HepG2 (cell line): ENCODE data around the gene ANKRD13D. TPM values are rescaled to one million over a fixed set of nuclear protein-coding genes. Genes with fewer than 3 reads are reported as not detected.

Experiments used
- ARID2 ChIP-seq: sonication (generic); formaldehyde crosslinking; IDR thresholded peaks from 2 replicates; pipeline ENCODE4 v1.8.1; 2022; ENCODE audit warnings: mild to moderate bottlenecking, missing genetic modification reagents, borderline replicate concordance
- FOXA3 ChIP-seq: IDR thresholded peaks from 2 replicates; pipeline ENCODE4 v1.6.1; 2016; ENCODE audit warnings: missing genetic modification reagents, missing compliant biosample characterization
- KLF12 ChIP-seq: sonication (generic); formaldehyde crosslinking; IDR thresholded peaks from 2 replicates; pipeline ENCODE4 v1.4.0; 2020; ENCODE audit warnings: missing genetic modification reagents, borderline replicate concordance
- MAFG ChIP-seq: sonication (generic); formaldehyde crosslinking; IDR thresholded peaks from 2 replicates; pipeline ENCODE4 v1.5.1; 2020; ENCODE audit warnings: mild to moderate bottlenecking, missing genetic modification reagents
- MAZ ChIP-seq, 2 experiments: sonication (generic) in 1 of 2; formaldehyde crosslinking in 1 of 2; IDR thresholded peaks; 2 replicates each; pipeline versions ENCODE4 v1.5.0 to v1.6.1; 2012 to 2020; ENCODE audit warnings: low read depth in 2 of 2, mild to moderate bottlenecking in 2 of 2, borderline replicate concordance in 1 of 2, improper control_type of control experiment in 1 of 2, low read length in 1 of 2, missing genetic modification reagents in 1 of 2, moderate library complexity in 1 of 2
- MIER3 ChIP-seq: IDR thresholded peaks from 2 replicates; pipeline ENCODE4 v1.6.1; 2016; ENCODE audit warnings: missing compliant biosample characterization, borderline replicate concordance
- MYC ChIP-seq: sonication (generic); formaldehyde crosslinking; IDR thresholded peaks from 2 replicates; pipeline ENCODE4 v1.9.0; 2021; ENCODE audit warnings: missing genetic modification reagents, borderline replicate concordance
- NRL ChIP-seq: sonication (generic); formaldehyde crosslinking; IDR thresholded peaks from 2 replicates; pipeline ENCODE4 v1.5.0; 2020; ENCODE audit warnings: missing genetic modification reagents, mild to moderate bottlenecking, moderate library complexity, borderline replicate concordance
- PHF20 ChIP-seq: sonication (generic); formaldehyde crosslinking; IDR thresholded peaks from 2 replicates; pipeline ENCODE4 v1.5.0; 2020; ENCODE audit warnings: mild to moderate bottlenecking, missing genetic modification reagents
- RFXAP ChIP-seq: sonication (generic); formaldehyde crosslinking; IDR thresholded peaks from 2 replicates; pipeline ENCODE4 v1.4.0; 2020; ENCODE audit warnings: missing genetic modification reagents, borderline replicate concordance
- SMYD3 ChIP-seq: sonication (generic); formaldehyde crosslinking; IDR thresholded peaks from 2 replicates; pipeline ENCODE4 v1.8.1; 2023; ENCODE audit warnings: mild to moderate bottlenecking, missing genetic modification reagents
- SOX6 ChIP-seq, 2 experiments: fragments of 450-650 bp in 1 of 2; sonication (generic) in 1 of 2; formaldehyde crosslinking in 1 of 2; IDR thresholded peaks; 2 replicates each; pipeline versions ENCODE4 v1.4.0 to v1.6.1; 2017 to 2020; ENCODE audit warnings: antibody characterized with exemption in 1 of 2, mild to moderate bottlenecking in 1 of 2, missing genetic modification reagents in 1 of 2
- SP5 ChIP-seq: IDR thresholded peaks from 2 replicates; pipeline ENCODE4 v1.6.1; 2016; ENCODE audit warnings: low read depth, borderline replicate concordance
- TBP ChIP-seq: sonication (generic); formaldehyde crosslinking; IDR thresholded peaks from 2 replicates; pipeline ENCODE4 v1.5.0; 2020; ENCODE audit warnings: missing genetic modification reagents
- ZBTB43 ChIP-seq: sonication (generic); formaldehyde crosslinking; conservative IDR thresholded peaks from 2 replicates; pipeline ENCODE4 v1.4.0; 2020; ENCODE audit warnings: missing genetic modification reagents
- ZFX ChIP-seq: sonication (generic); formaldehyde crosslinking; IDR thresholded peaks from 2 replicates; pipeline ENCODE4 v1.4.0; 2020; ENCODE audit warnings: mild to moderate bottlenecking, low read depth, missing genetic modification reagents, moderate library complexity
- ZGPAT ChIP-seq: IDR thresholded peaks from 2 replicates; pipeline ENCODE4 v1.6.1; 2016; ENCODE audit warnings: mild to moderate bottlenecking
- ZMYM4 ChIP-seq: sonication (generic); formaldehyde crosslinking; IDR thresholded peaks from 2 replicates; pipeline ENCODE4 v1.8.1; 2023; ENCODE audit warnings: mild to moderate bottlenecking, missing genetic modification reagents
- ZNF33B ChIP-seq: sonication (generic); formaldehyde crosslinking; IDR thresholded peaks from 2 replicates; pipeline ENCODE4 v1.5.1; 2020; ENCODE audit warnings: mild to moderate bottlenecking, missing genetic modification reagents
- ZNF556 ChIP-seq: sonication (generic); formaldehyde crosslinking; IDR thresholded peaks from 2 replicates; pipeline ENCODE4 v1.4.0; 2020; ENCODE audit warnings: mild to moderate bottlenecking, missing genetic modification reagents, borderline replicate concordance
- ZNF644 ChIP-seq: IDR thresholded peaks from 2 replicates; pipeline ENCODE4 v1.6.1; 2016; ENCODE audit warnings: low read depth
- ZNF883 ChIP-seq: sonication (generic); formaldehyde crosslinking; IDR thresholded peaks from 2 replicates; pipeline ENCODE4 v1.5.1; 2020; ENCODE audit warnings: mild to moderate bottlenecking, missing genetic modification reagents; ENCODE audit errors: not compliant biosample characterization
- ZNF891 ChIP-seq: sonication (generic); formaldehyde crosslinking; IDR thresholded peaks from 2 replicates; pipeline ENCODE4 v1.5.0; 2020; ENCODE audit warnings: mild to moderate bottlenecking, missing genetic modification reagents
- polyA plus RNA-seq, 8 experiments: library from polyadenylated mRNA; depleted of rRNA in 3 of 8; stranded (reverse) in 7 of 8; unstranded in 1 of 8; fragments of >200 nt; fragmentation: Illumina TruSeq in 4 of 8; extraction: Trizol in 4 of 8; gene quantifications; 2 replicates each; pipeline versions ENCODE4 v1.2.1 to v1.2.3, GENCODE V29; 2011 to 2016; ENCODE audit warnings: low read depth in 4 of 8, missing spikeins in 1 of 8, mixed read lengths in 1 of 8; ENCODE audit not compliant: insufficient read depth in 1 of 8
- total RNA-seq, 5 experiments: library from RNA; depleted of rRNA; stranded (reverse); fragments of >200 nt; fragmentation: Illumina TruSeq; extraction: Trizol; gene quantifications; 2 replicates each; pipeline ENCODE4 v1.2.3, GENCODE V29; 2016; ENCODE audit warnings: low read depth in 1 of 5
- TF ChIP-seq, protein P1 (sequence below): sonication (generic); formaldehyde crosslinking; IDR thresholded peaks from 2 replicates; pipeline ENCODE4 v1.4.0; 2020; ENCODE audit warnings: missing genetic modification reagents

ANKRD13D gene
- total and polyA plus RNA-seq, 2 of the 13 experiments (the other 11 are each of a cell fraction or from before 2014, with no cell fraction given): 18.6 to 27.3 TPM

- TF ChIP-seq ARID2: 0 out of 2 replicates have a peak, but pooled peaks have one; percentile 16
- no peak for TF ChIP-seq ZNF644 (CRISPR knock-in tag)
- no peak for TF ChIP-seq MAZ (IDR thresholded peaks at IDR 0.05; ENCODE audit: borderline replicate concordance, low read depth, low read length)
- peak; percentile 86 for TF ChIP-seq MAZ (CRISPR knock-in tag; IDR thresholded peaks at IDR 0.05; ENCODE audit: low read depth)
- TF ChIP-seq ZNF891 (CRISPR knock-in tag): peak; percentile 69
- TF ChIP-seq KLF12: 0 out of 2 replicates have a peak, but pooled peaks have one; percentile 26
- TF ChIP-seq PHF20 (CRISPR knock-in tag): peak; percentile 68; the same call in 1 of the 2 replicates
- TF ChIP-seq ZFX: peak; percentile 85
- 0 out of 2 replicates have a peak, but pooled peaks have one; percentile 5 for TF ChIP-seq SMYD3 (CRISPR knock-in tag)
- peak; percentile 42; the same call in 1 of the 2 replicates for TF ChIP-seq MYC (CRISPR knock-in tag)
- TF ChIP-seq ZMYM4 (CRISPR knock-in tag): peak; percentile 60; the same call in 1 of the 2 replicates
- TF ChIP-seq ZNF556 (CRISPR knock-in tag): peak; percentile 38; the same call in 1 of the 2 replicates
- TF ChIP-seq ZGPAT (CRISPR knock-in tag): peak; percentile 89
- TF ChIP-seq, protein P1, sequence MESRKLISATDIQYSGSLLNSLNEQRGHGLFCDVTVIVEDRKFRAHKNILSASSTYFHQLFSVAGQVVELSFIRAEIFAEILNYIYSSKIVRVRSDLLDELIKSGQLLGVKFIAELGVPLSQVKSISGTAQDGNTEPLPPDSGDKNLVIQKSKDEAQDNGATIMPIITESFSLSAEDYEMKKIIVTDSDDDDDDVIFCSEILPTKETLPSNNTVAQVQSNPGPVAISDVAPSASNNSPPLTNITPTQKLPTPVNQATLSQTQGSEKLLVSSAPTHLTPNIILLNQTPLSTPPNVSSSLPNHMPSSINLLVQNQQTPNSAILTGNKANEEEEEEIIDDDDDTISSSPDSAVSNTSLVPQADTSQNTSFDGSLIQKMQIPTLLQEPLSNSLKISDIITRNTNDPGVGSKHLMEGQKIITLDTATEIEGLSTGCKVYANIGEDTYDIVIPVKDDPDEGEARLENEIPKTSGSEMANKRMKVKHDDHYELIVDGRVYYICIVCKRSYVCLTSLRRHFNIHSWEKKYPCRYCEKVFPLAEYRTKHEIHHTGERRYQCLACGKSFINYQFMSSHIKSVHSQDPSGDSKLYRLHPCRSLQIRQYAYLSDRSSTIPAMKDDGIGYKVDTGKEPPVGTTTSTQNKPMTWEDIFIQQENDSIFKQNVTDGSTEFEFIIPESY: 0 out of 2 replicates have a peak, but pooled peaks have one; percentile 19
- 0 out of 2 replicates have a peak, but pooled peaks have one; percentile 39 for TF ChIP-seq TBP (CRISPR knock-in tag)
- no peak for TF ChIP-seq SOX6 (IDR thresholded peaks at IDR 0.05)
- peak; percentile 70 for TF ChIP-seq SOX6 (CRISPR knock-in tag; IDR thresholded peaks at IDR 0.05)
- peak; percentile 58; the same call in 1 of the 2 replicates for TF ChIP-seq NRL (CRISPR knock-in tag)
- no peak for TF ChIP-seq MAFG
- TF ChIP-seq MIER3 (CRISPR knock-in tag): peak; percentile 75; the same call in 1 of the 2 replicates
- peak; percentile 66; the same call in 1 of the 2 replicates for TF ChIP-seq ZNF33B
- TF ChIP-seq SP5 (CRISPR knock-in tag): peak; percentile 8; the same call in 1 of the 2 replicates
- 0 out of 2 replicates have a peak, but pooled peaks have one; percentile 30 for TF ChIP-seq ZBTB43 (CRISPR knock-in tag)
- 0 out of 2 replicates have a peak, but pooled peaks have one; percentile 35 for TF ChIP-seq FOXA3
- TF ChIP-seq RFXAP (CRISPR knock-in tag): peak; percentile 16; the same call in 1 of the 2 replicates
- TF ChIP-seq ZNF883 (CRISPR knock-in tag): peak; percentile 80
Observed at GRCh38 chr11:67317205-67317887, 28.2 kb downstream of the ANKRD13D start (continued).
